ENCODE results near the gene SUSD6.
A peak's percentile ranks its signal among the peaks of the same experiment; 100 is the strongest.

The SUSD6 gene

DNA sequence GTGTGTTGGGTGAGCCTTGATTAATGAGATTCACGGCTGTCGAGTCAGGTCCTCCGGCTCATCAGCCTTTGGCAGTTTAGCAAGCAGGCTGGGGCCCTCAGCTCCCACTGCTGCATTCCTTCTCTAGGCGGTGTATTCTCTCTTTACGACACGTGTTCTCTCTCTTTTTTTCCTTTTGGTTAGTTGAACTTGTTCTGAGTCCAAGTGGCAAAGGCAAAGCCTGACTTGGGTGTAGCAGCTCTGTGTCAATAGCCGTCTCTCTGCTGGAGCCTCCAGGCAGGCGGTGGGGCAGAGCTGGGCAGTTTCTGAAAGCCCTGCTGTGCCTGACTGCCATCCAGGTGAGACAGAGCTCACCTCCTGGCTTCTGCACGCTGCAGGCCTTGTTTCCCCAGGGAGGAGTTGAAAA, 46.6 kb downstream of the SUSD6 start:
- peak overlapping the region; percentile 12 for H3K4me3 ChIP-seq (ENCODE audit: low read length)
- DNase-seq (ENCODE audit: low read depth) = peak; percentile 94
- no peak for TF ChIP-seq CTCF (IDR thresholded peaks at IDR 0.05; ENCODE audit: insufficient read depth, low read depth, low read length, missing control alignments)

DNA sequence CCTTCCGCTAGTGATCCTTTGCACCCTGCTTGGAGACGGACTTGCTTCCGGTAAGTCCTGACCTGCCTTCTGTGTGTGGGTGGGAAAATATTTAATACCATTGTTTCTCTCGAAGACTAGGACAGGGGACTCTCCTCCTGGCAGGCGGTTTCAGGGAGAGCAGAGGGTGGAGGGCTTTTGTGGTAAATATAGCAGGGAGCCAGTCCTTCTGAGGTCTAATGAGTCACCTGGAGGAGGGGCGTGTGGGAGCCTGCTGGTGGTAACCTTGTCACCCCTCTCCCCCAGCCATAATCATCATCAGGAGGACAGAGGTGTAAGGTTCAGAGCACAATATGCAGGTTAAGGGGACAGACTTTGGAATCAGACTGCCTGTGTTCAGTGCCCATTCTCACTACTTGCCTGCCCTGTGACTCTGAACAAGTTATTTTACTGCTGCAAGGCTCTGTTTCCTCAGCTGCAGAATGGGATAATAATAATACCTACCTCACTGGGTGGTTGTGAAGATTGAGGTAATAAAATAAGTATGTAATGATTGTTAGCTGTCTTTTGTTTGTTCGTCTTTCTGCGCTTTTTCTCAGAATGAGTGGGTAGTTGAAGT, 47.4 kb downstream of the SUSD6 start:
- peak; percentile 70 for DNase-seq (ENCODE audit: low read depth)
- H3K4me3 ChIP-seq (ENCODE audit: low read length) = peak overlapping the region; percentile 12
- TF ChIP-seq CTCF (IDR thresholded peaks at IDR 0.05; ENCODE audit: insufficient read depth, low read depth, low read length, missing control alignments) = no peak

DNA sequence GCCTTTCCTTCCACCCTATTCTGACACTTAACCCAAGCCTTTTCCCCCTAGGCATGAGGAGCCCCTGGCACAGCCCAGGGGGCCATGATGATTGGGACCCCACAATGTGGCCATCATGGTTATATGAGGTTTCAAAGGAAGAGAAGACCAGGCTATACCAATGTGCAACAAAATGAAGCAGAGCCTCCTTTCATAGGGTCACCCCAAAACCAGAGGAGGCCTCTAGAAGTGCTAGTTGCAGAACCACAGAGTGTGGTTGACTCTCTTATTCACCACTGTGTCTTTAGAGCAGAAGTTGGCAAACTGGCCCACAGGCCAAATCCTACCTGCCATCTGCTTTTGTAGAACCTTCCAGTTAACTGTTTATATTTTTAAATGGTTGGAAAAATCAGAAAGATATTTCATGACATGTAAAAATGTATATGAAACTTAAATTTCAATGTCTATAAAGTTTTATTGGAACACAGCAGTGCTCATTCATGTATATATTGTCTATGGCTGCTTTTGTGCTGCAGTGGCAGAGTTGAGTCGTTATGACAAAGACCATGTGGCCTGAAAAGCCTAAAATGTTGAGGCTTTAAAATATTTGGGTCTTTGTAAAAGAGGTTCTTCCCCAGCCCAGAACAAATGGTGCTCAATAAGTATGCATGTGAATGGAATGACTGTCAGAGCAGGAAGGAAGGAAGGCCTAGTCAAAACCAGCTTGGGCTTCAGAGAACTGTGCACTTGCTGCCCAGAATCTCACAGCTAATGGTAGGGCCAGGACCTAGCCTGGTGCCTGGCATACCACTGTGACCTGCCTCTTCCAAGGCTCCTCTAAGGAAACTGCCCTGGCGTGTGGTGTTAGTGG, 49.2 kb downstream of the SUSD6 start:
- DNase-seq (ENCODE audit: low read depth) = no peak
- no peak for TF ChIP-seq CTCF (IDR thresholded peaks at IDR 0.05; ENCODE audit: insufficient read depth, low read depth, low read length, missing control alignments)
- no peak overlapping the region for H3K4me3 ChIP-seq (ENCODE audit: low read length)

DNA sequence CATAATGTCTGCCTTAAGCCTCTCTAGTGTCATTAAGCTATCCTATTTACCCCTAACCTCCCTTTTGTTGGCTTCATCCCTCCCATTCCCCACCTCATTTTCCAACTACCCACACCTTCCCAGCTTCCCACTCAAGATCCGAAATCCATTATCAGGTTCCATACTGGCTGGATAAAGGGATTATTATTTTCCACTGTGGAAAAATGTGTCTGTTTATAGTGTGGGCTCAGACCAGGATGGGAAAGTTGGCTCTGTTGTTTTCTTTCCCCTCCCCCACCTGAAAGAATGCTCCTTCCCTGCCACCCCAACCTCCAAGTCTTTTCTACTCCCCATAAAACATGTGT, 49.8 kb downstream of the SUSD6 start:
- no peak for DNase-seq (ENCODE audit: low read depth)
- no peak for TF ChIP-seq CTCF (IDR thresholded peaks at IDR 0.05; ENCODE audit: insufficient read depth, low read depth, low read length, missing control alignments)
- no peak overlapping the region for H3K4me3 ChIP-seq (ENCODE audit: low read length)

GRCh38 chr14:69662636-69663299, 51.4 kb downstream of the SUSD6 start:
- no peak overlapping the region for H3K4me3 ChIP-seq (ENCODE audit: low read length)
- DNase-seq (ENCODE audit: low read depth) = peak; percentile 58
- TF ChIP-seq CTCF (IDR thresholded peaks at IDR 0.05; ENCODE audit: insufficient read depth, low read depth, low read length, missing control alignments) = no peak

GRCh38 chr14:69663300-69663643, 51.9 kb downstream of the SUSD6 start:
- TF ChIP-seq CTCF (IDR thresholded peaks at IDR 0.05; ENCODE audit: insufficient read depth, low read depth, low read length, missing control alignments) = no peak
- DNase-seq (ENCODE audit: low read depth) = no peak
- no peak overlapping the region for H3K4me3 ChIP-seq (ENCODE audit: low read length)
